Measurements from ENCODE around the gene TRMT61A.

TRMT61A gene

GRCh38 chr14:103535891-103536565, 7.0 kb downstream of the TRMT61A start:
- DNase-seq = no peak

DNA sequence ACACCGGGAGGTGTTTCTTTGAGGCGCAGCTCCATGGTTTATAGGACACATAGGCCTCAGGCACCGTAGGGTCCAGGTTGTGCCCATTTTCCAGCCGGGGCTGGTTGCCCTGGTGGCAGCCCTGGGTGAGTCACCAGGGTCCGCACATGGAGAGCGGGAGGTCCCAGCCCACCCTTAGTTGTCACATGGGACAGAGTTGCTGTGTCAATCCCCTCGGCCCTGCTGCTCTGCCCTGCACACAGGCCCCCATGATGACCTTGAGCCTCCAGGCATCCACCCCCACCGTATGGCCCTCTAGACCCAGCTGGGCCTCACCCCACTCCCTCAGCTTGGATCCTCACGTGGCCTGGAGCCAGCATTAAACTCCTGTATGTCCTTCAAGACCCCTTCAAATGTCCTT, 7.7 kb downstream of the TRMT61A start:
- DNase-seq = no peak

DNA sequence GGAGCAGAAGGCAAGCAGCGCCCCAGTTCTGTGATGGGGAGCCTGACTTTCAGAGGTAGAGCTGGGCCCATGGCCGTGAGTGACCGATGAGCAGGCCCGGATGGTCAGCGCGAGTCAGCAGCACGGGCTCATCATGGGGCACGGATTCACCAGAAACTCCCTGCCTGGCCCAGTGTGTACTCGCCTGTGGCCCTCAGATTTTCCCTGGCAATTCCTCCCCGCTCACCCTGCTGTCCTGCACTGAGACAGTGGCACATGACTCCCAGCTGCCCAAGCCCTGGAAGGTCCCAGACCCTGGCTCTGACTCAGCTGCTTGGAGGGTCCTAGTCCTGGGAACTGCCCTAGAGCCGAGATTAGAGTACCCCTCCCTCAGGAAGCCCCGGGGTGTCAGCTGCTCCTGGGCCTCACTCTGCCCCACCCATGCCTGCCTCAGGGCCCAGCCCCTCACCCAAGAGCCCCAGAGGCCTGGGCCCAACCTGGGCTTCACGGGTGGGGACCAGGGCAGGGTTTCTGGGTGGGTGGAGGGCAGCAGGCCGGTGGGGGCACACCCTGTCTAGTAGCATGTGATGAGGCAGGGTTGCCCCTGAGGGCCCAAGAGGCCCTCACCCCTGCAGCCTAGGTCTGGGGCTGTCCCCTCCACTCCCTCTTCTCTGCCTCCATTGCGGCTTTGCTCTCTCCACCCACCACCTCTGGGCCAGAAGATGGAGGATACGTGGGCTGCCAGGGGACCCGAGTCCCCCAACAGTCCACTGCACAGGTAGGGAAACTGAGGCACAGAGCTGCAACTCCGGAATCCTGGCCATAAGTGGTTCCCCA, 8.4 kb downstream of the TRMT61A start:
- no peak for DNase-seq

GRCh38 chr14:103538291-103539055, 9.5 kb downstream of the TRMT61A start:
- no peak for DNase-seq

DNA sequence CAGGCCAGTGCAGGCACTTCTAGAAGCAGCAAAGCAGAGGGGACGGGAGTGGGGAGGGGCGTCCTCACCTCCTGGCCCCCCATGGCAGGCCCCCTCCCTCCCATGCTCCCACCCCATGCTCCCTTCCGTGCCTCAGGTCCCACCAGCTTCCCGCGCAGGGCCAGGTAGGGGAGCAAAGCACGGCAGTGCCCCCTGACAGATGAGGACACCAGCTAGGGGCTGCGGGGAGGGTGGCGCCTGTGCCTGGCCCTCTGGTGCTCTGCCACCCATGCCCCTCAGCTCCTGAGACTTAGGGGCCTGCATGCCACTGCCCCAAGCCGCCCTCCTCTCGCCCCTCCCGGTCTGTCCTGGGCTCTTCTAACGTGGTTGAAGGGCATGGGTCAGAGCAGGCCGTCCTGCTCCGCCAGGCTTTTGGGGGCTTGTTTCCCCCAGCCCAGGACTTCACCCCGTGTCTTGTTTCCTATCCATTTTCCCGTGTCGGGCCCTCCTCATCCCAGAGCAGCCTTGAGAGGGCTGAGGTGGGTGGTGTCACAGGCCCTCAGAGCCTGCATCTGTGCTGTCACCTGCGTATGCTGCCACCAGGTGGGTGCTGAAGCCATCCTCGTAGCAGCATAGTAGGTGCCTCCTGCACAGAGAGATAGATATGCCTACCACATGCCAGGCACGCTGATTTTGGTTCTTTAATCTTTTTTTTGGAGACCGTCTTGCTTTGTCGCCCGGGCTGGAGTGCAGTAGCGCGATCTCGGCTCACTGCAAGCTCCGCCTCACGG, 10.2 kb downstream of the TRMT61A start:
- peak in 1 of 2 experiments; percentile 24 for DNase-seq

DNA sequence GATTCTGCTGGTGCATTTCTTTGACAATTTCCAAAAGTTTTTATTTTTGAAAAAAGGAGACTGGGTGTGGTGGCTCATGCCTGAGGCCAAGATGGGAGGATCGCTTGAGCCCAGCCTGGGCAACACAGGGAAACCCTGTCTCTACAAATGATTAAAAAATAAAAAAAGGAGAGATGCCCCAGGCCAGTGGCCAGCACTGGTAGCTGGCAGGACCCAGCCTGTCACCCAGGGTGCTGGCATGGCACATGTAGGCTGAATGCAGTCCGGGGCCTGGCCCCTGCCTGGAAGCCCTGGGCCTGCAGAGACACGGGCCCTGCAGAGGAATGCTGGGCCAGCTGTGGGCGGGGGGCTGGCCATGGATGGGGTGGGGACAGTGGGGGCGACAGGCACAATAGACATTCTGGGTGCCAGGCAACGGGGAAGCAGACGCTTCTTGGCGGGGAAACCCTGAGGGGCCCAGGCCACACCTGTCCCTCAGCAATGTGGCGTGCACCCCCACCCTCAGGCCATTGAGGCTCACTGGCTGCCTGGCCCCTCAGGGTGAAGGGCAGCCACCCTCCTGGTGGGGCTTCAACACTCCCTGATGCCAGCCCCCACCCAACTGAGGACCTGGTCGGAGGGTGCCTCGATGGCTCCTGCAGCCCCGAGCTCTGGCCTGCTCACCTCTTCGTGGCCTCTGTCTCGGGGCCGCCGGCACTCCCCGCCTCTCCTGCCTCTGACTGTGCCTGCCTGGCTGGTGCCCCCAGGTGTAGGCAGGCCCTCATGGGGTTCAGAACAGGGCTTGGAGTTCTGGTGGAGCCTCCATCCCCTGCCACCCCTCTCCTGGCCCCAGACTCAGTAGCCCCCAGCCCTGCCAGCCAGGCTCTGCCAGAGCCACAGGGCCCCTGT, 12.1 kb downstream of the TRMT61A start:
- DNase-seq = no peak

DNA sequence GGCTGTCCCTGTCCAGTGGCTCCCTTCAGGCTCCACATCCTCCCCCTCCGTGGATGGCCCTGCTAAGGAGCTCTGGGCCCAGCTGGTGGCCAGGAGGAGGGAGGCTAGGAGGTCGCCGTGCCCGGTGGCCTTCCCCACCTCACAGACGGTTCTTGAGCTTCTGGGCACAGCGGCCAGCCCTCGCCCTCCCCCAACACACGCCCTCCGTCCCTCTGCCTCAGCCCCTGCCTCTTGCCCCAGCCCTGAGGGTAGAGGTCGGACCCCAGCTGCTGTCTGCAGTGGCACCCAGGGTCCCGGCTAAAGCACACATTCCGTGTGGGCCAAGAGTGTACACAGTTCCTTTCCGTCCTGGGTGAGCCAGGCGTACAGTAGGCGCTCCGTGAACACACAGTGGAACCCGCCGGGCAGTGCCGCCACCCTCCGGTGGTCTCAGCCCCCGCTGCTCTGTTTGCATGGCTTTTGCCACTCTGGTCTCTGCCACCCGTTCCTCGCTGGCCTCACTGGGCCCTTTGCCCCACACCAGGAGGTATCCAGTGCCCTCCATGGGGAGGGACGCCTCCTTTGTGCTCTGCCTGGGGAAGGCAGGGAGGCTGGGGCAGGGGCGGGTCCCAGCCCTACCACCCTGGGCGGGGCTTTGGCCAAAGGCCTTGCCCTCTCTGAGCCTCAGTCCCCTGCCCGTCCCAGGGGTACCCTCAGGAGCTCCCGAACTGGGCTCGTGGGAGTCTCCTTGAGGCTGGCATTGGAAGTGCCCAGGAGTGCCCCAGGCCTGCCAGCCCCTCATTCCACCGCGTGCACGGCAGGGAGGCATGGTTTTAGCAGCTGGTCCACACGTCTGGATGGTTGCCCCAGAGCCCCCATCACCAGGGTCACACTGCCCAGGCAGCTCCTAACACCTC, 13.0 kb downstream of the TRMT61A start:
- no peak for DNase-seq

GRCh38 chr14:103542605-103543088, 13.7 kb downstream of the TRMT61A start:
- DNase-seq = peak in 1 of 2 experiments; percentile 76

DNA sequence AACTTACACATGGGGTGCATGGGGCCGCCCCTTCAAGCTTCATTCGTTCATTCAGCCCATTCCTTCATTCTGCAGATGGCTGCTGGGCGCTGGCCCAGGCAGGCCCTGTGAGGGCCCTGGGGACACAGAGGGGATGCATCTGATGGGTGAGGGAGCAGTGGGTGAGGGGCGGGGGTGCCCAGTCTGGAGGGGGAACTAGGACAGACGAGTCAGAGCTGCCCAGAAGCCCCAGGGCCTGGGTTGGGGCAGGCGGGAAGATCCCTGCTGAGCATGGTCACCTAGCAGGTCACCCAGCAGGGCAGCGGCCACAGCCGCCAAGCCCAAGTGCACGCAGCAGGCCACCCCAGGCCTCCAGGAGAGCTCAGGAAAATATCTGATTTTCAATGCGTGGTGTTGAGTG, 14.1 kb downstream of the TRMT61A start:
- DNase-seq = peak in 1 of 2 experiments; percentile 58

- peak in 1 of 2 experiments; percentile 43 for DNase-seq
Observed at GRCh38 chr14:103543721-103544387, 14.9 kb downstream of the TRMT61A start.

DNA sequence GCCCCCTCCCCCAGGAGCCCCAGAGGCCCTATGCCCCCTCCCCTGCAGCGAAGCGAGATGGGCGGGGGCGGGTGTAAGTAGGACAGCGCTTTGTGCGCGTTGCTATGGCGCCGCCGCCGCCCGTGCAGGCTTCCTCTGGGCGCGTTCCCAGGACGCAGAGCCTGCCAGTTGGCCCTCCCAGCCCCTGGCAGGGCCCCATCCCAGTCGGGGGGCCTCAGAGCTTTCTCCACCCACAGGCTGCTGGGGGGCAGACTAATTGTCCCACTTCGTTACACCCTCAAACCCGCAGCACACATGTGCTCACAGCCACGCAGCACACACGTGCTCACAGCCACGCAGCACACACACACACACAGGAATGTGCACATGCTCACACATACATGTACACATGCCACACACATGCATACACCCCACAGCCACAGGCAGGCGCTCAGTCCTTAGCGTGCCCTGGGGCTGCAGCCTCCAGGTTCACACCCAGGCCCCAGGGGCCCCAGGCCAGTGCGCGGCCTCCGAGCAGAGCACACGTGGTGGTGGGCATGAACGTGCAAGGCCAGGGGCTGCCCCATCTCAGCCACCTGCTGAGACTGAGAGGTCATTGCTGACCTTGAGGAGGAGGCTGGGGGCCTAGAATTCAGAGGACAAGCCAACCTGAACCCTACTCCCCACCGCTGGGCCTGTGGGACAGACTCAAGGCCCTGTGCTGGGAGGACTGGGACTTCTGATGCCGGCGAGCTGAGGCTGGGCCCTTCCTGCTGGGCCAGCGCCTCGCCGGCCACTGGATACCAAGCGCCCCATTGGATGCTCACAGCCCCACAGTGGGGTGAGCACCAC, 15.6 kb downstream of the TRMT61A start:
- DNase-seq = peak; percentile 18 to 62

- no peak for DNase-seq
Observed at GRCh38 chr14:103545219-103545914, 16.4 kb downstream of the TRMT61A start.

DNA sequence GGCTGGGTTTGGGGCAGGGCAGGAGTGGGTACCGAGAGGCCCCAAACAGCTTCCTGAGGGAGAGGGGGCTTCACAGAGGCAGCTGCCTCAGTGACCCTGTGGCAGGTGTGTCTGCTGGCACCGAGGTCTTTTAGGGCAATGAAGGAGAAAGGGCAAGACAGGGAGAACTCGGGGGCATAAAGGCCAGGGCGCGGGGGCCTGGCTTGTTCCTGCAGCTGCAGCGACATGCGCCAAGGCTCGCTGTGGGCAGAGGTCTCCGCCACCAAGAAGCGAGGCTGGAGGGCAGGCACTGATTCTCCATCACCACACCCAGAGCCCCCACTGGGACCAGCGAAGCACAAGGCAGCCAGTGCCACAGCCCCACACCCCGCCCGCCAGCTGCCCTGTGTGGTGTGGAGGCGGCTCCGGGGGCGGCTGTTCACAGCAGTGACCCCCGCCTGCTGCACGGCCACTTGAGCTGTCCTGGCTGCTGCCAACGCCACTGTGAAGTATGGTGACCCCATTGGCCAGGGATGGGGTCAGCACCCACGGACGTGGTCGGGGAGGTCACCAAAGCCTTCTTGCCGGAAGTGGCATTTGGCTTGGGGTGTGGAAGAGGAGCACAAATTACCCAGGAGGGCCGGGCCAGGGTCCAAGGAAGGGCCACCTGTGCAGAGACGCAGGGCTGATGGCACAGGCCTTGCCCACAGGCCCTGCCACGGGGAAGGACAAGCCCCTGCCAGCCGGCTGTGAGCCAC, 17.1 kb downstream of the TRMT61A start:
- no peak for DNase-seq

GRCh38 chr14:103546652-103547454, 17.9 kb downstream of the TRMT61A start:
- DNase-seq = peak; percentile 54 to 74

GRCh38 chr14:103547455-103547940, 18.5 kb downstream of the TRMT61A start:
- DNase-seq = no peak

- DNase-seq = no peak
Observed at GRCh38 chr14:103547941-103548462, 19.0 kb downstream of the TRMT61A start.

Data from NCI-H526 (cell line).